ENCODE results near the gene MRPS9. TPM values are rescaled to one million over a fixed set of nuclear protein-coding genes. Genes with fewer than 3 reads are reported as not detected.

MRPS9 gene
- total and polyA plus RNA-seq, 2 donors (not counting 3 experiments of a cell fraction or from before 2014, with no cell fraction given): 14.5 to 23.9 TPM

GRCh38 chr2:105144152-105144940 is 106.5 kb downstream of the MRPS9 start:
- dilution Hi-C loops (cut with MboI; ENCODE audit: extremely low pct_ligation_motif_present, low sequenced_read_pairs): no loop called here
- peak; percentile 71 for TF ChIP-seq EZH2 (IDR thresholded peaks at IDR 0.05; ENCODE audit: borderline replicate concordance, low read depth, low read length, severe bottlenecking)
- TF ChIP-seq JUN (IDR thresholded peaks at IDR 0.05; ENCODE audit: borderline replicate concordance, insufficient read depth, insufficient read length, low read depth): no peak
- Histone ChIP-seq H3K9me3 (replicated peaks; ENCODE audit: control insufficient read depth, insufficient read depth, low read length) (no peaks in the 10 kb centered on the region), H3K4me1 (ENCODE audit: control insufficient read depth, extremely low read depth, insufficient read depth, low read length) (no peaks in the 10 kb centered on the region), H2AFZ (ENCODE audit: low read depth, low read length) (no peak overlapping the region), H4K20me1 (replicated peaks; ENCODE audit: control insufficient read depth, extremely low read depth, insufficient read depth, low read length) (no peaks in the 10 kb centered on the region), H3K4me2 (ENCODE audit: insufficient read depth, low read length) (no peak overlapping the region), H3K9me1 (replicated peaks; ENCODE audit: control insufficient read depth, extremely low read depth, insufficient read depth, low read length) (no peaks in the 10 kb centered on the region), H3K4me3 (replicated peaks in 1 of 3; ENCODE audit: insufficient read depth in 1 of 3, low read depth in 1 of 3, low read length in 3 of 3) (no peak overlapping the region), H3K79me2 (ENCODE audit: control insufficient read depth, insufficient read depth, low read length) (no peaks in the 10 kb centered on the region), H3K27ac (ENCODE audit: insufficient read depth, low read depth, low read length) (no peak overlapping the region), H3K36me3 (ENCODE audit: control insufficient read depth in 2 of 2, extremely low read depth in 1 of 2, insufficient read depth in 2 of 2, low read length in 2 of 2) (no peaks in the 10 kb centered on the region), H3K27me3 (ENCODE audit: control insufficient read depth in 2 of 2, insufficient read depth in 2 of 2, low read length in 2 of 2) (peaks cover 23 to 45% of the 10 kb centered on the region in 2 experiments), H3K9ac (replicated peaks; ENCODE audit: extremely low read depth, insufficient read depth, low read length) (no peak overlapping the region)
- DNase-seq (ENCODE audit: low read depth, low spot score): no peak
- ChIA-PET CTCF (no interaction called here), POLR2A (no interaction called here)
- BruUV-seq (replicated peaks): no TSS peak
- intact Hi-C loops (cut with micrococcal nuclease): loop anchor here (5.0 kb wide), 1 partner anchor 33 kb away; no protein-coding TSS in a partner anchor
- no peak for FAIRE-seq

DNA sequence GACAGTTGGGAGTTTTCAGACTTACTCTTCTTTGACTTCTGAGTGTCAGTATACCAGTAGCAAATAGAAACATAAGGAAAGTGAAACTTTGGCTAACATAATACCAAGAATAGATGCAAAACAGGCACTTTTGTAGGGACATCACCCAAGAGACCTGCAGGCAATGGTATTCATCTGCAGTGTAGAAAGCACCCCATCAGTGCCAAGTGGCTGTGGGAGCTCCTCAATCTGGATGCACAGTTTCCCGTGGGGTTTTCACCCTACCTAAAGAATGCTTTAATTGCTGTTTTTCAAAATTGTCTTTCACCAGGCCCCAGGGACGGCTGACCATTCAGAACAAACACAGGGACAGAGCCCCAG is 107.1 kb downstream of the MRPS9 start:
- Histone ChIP-seq H2AFZ (ENCODE audit: low read depth, low read length) (no peak overlapping the region), H3K9me1 (replicated peaks; ENCODE audit: control insufficient read depth, extremely low read depth, insufficient read depth, low read length) (no peaks in the 10 kb centered on the region), H3K9ac (replicated peaks; ENCODE audit: extremely low read depth, insufficient read depth, low read length) (no peak overlapping the region), H3K79me2 (ENCODE audit: control insufficient read depth, insufficient read depth, low read length) (no peaks in the 10 kb centered on the region), H3K27ac (ENCODE audit: insufficient read depth, low read depth, low read length) (no peak overlapping the region), H3K4me2 (ENCODE audit: insufficient read depth, low read length) (no peak overlapping the region), H3K4me1 (ENCODE audit: control insufficient read depth, extremely low read depth, insufficient read depth, low read length) (no peaks in the 10 kb centered on the region), H3K27me3 (ENCODE audit: control insufficient read depth in 2 of 2, insufficient read depth in 2 of 2, low read length in 2 of 2) (peaks cover 23 to 45% of the 10 kb centered on the region in 2 experiments), H3K36me3 (ENCODE audit: control insufficient read depth in 2 of 2, extremely low read depth in 1 of 2, insufficient read depth in 2 of 2, low read length in 2 of 2) (no peaks in the 10 kb centered on the region), H4K20me1 (replicated peaks; ENCODE audit: control insufficient read depth, extremely low read depth, insufficient read depth, low read length) (no peaks in the 10 kb centered on the region), H3K4me3 (replicated peaks in 1 of 3; ENCODE audit: insufficient read depth in 1 of 3, low read depth in 1 of 3, low read length in 3 of 3) (no peak overlapping the region), H3K9me3 (replicated peaks; ENCODE audit: control insufficient read depth, insufficient read depth, low read length) (no peaks in the 10 kb centered on the region)
- BruUV-seq (replicated peaks): no TSS peak
- ChIA-PET POLR2A (no interaction called here), CTCF (no interaction called here)
- FAIRE-seq (no peak), DNase-seq (ENCODE audit: low read depth, low spot score) (no peak)
- intact Hi-C loops (cut with micrococcal nuclease) (loop anchor here (5.0 kb wide), 1 partner anchor 32 kb away; no protein-coding TSS in a partner anchor), dilution Hi-C loops (cut with MboI; ENCODE audit: extremely low pct_ligation_motif_present, low sequenced_read_pairs) (no loop called here)
- TF ChIP-seq POLR2AphosphoS5 (IDR thresholded peaks at IDR 0.05; ENCODE audit: insufficient read depth, low read depth, low read length): no peak
- no peak for TF ChIP-seq MYC (IDR thresholded peaks at IDR 0.05; ENCODE audit: low read depth, low read length)
- no peak for TF ChIP-seq GATA2 (IDR thresholded peaks at IDR 0.05; ENCODE audit: insufficient read depth, insufficient read length, low read depth, low read length)

Measured in endothelial cell of umbilical vein (primary cell).